Brain microvascular endothelial cell (primary cell): ENCODE data around the gene GPR84.

Experiments
- DNase-seq: peaks from one replicate; pipeline ENCODE4 v3.0.0-alpha.2; 2020
- H3K27ac ChIP-seq: fragments of 250-450 bp; sonication (Bioruptor Pico); 2 replicates; pipeline ENCODE4 v1.5.1; 2020; ENCODE audit warnings: mild to moderate bottlenecking, moderate library complexity
- H3K27me3 ChIP-seq: fragments of 250-450 bp; sonication (Bioruptor Pico); replicated peaks from 2 replicates; pipeline ENCODE4 v1.5.1; 2020; ENCODE audit warnings: mild to moderate bottlenecking
- H3K36me3 ChIP-seq: fragments of 250-450 bp; sonication (Bioruptor Pico); replicated peaks from 2 replicates; pipeline ENCODE4 v1.5.1; 2020; ENCODE audit warnings: mild to moderate bottlenecking
- H3K4me3 ChIP-seq: 2 replicates; pipeline ENCODE4 v1.5.1; 2011; ENCODE audit warnings: low read depth, mild to moderate bottlenecking, control low read depth, low read length, moderate library complexity
- CTCF ChIP-seq: IDR thresholded peaks from 2 replicates; pipeline ENCODE4 v1.5.1; 2011; ENCODE audit warnings: low read depth, mild to moderate bottlenecking, moderate library complexity, low read length, control low read depth, inconsistent platforms; ENCODE audit errors: missing control alignments
- in situ Hi-C: cut with HindIII; loops from 2 replicates; pipeline ENCODE4 v1.10.0; 2017; ENCODE audit warnings: low sequenced_read_pairs, low pct_ligation_motif_present

GPR84 gene

GRCh38 chr12:54390176-54390667 lies 25.9 kb upstream of the GPR84 start:
- no peak for DNase-seq
- no peak overlapping the region for H3K4me3 ChIP-seq
- peaks cover 14% of the 10 kb centered on the region for H3K36me3 ChIP-seq
- TF ChIP-seq CTCF: no peak
- no peaks in the 10 kb centered on the region for H3K27me3 ChIP-seq
- H3K27ac ChIP-seq: no peak overlapping the region
- in situ Hi-C loops: no loop called here

GRCh38 chr12:54389607-54390175 lies 25.4 kb upstream of the GPR84 start:
- no peak for DNase-seq
- TF ChIP-seq CTCF: no peak
- in situ Hi-C loops: no loop called here
- H3K27ac ChIP-seq: no peak overlapping the region
- H3K4me3 ChIP-seq: no peak overlapping the region
- peaks cover 9% of the 10 kb centered on the region for H3K36me3 ChIP-seq
- H3K27me3 ChIP-seq: no peaks in the 10 kb centered on the region

GRCh38 chr12:54389134-54389508 lies 24.8 kb upstream of the GPR84 start:
- H3K27ac ChIP-seq: no peak overlapping the region
- in situ Hi-C loops: no loop called here
- H3K27me3 ChIP-seq: no peaks in the 10 kb centered on the region
- H3K4me3 ChIP-seq: no peak overlapping the region
- no peak for TF ChIP-seq CTCF
- peaks cover 4% of the 10 kb centered on the region for H3K36me3 ChIP-seq
- DNase-seq: no peak

GRCh38 chr12:54388237-54389133 lies 24.2 kb upstream of the GPR84 start:
- Histone ChIP-seq H3K36me3 (no peaks in the 10 kb centered on the region), H3K27me3 (no peaks in the 10 kb centered on the region), H3K4me3 (no peak overlapping the region), H3K27ac (no peak overlapping the region)
- DNase-seq: no peak
- in situ Hi-C loops: no loop called here
- TF ChIP-seq CTCF: no peak

GRCh38 chr12:54387114-54387467 lies 22.8 kb upstream of the GPR84 start:
- TF ChIP-seq CTCF: no peak
- in situ Hi-C loops: no loop called here
- Histone ChIP-seq H3K27me3 (no peaks in the 10 kb centered on the region), H3K36me3 (no peaks in the 10 kb centered on the region), H3K4me3 (no peak overlapping the region), H3K27ac (no peak overlapping the region)
- no peak for DNase-seq
